ENCODE data around the gene FNIP2.

DNA sequence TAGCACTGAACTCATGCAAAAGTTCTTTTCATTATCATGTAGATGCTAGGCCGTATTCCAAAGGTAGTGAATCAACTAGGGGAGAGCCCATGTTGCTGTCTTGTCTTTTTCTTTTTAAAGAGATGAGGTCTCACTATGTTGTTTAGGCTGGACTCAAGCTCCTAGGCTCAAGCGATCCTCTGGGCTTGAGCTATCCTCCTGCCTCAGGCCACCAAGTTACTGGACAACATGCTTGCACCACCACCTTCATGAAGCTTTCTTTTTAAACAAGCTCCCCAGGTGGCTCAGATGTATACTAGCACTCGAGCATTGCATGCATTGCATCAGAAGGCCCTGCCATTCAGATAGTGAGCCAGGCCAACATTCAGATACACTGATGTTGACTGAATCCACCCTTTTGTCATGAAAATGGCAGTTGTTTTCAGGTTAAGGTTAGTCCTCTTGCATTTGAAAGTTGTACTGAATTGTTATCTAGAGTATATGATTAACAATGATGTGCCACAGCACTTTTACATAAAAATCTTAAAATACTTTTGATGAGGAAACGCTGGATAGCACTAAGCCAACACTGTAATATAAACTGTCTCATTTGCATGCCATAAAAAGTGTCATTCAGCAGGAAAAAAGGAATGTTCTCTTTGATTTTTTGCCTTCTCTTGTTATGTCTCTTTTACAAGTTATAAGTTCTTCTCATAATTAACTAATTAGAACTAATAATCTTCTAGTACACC, 76.7 kb downstream of the FNIP2 start:
- TF ChIP-seq, protein P1, sequence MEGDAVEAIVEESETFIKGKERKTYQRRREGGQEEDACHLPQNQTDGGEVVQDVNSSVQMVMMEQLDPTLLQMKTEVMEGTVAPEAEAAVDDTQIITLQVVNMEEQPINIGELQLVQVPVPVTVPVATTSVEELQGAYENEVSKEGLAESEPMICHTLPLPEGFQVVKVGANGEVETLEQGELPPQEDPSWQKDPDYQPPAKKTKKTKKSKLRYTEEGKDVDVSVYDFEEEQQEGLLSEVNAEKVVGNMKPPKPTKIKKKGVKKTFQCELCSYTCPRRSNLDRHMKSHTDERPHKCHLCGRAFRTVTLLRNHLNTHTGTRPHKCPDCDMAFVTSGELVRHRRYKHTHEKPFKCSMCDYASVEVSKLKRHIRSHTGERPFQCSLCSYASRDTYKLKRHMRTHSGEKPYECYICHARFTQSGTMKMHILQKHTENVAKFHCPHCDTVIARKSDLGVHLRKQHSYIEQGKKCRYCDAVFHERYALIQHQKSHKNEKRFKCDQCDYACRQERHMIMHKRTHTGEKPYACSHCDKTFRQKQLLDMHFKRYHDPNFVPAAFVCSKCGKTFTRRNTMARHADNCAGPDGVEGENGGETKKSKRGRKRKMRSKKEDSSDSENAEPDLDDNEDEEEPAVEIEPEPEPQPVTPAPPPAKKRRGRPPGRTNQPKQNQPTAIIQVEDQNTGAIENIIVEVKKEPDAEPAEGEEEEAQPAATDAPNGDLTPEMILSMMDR (conservative IDR thresholded peaks at IDR 0.05 in 1 of 2, IDR thresholded peaks at IDR 0.05 in 1 of 2; ENCODE audit: extremely low read depth in 1 of 2, insufficient read depth in 1 of 2, low read depth in 1 of 2, low read length in 2 of 2), result no peak
- TF ChIP-seq EZH2 (IDR thresholded peaks at IDR 0.05; ENCODE audit: borderline replicate concordance, low read length), result no peak

Measured in mammary epithelial cell (primary cell).